SIG-M5 (cell line): ENCODE results near the gene FGF5.
"Not testable (repeated sequence)": the region's sequence is repeated elsewhere in the genome, so short reads cannot be mapped to it uniquely, and the experiment has no call there.

Experiments
- DNase-seq: peaks from one replicate; lab custom pipeline; 2025; lab: John Stamatoyannopoulos, UW

Gene FGF5

DNA sequence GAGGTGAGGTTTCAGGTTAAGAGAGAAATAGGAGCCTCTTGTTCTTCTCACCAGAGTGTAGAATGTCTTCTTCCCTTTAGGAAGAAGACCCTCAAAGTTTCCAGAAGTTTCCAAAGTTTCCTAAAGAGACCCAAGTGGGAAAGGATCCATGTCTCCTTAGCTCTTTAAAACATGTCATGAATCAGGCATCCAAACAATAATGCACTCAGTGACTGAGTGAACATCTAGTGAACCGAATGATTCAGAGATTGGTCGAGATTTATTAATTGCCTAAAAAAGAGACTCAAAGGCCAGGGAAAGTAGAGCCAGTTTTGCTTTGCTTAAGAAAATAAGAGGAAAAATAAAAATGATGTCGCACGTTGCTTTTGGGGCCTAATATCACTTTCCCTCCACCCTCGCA, 29.4 kb downstream of the FGF5 start:
- no peak for DNase-seq

DNA sequence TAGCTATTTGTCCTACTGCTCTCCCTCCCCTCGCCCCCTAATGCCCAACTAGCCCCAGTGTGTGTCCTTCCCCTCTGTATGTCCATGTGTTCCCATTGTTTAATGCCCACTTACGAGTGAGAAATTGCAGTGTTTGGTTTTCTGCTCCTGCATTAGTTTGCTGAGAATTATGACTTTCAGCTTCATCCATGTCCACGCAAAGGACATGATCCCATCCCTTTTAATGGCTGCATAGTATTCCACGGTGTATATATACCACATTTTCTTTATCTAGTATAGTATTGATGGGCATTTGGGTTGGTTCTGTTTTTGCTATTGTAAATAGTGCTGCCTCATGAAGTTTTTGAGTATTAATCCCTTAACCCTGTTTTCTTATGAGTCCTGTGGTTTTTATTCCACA, 35.4 kb downstream of the FGF5 start:
- no peak for DNase-seq

DNA sequence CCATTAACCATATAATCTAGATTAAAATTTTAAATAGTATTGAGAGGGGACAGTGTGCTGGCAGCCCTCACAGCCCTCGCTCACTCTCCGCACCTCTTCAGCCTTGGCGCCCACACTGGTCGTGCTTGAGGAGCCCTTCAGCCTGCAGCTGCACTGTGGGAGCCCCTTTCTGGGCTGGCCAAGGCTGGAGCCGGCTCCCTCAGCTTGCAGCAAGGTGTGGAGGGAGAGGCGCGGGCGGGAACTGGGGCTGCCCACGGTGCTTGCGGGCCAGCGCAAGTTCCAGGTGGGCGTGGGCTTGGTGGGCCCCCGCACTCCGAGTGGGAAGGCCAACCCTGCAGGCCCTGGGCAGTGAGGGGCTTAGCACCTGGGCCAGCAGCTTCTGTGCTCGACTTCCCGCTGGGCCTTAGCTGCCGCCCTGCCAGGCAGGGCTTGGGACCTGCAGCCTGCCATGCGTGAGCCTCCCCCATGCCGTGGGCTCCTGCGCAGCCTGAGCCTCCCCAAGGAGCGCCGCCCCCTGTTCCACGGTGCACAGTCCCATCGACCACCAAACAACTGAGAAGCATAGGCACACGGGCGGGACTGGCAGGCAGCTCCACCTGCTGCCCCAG, 36.3 kb downstream of the FGF5 start:
- no peak for DNase-seq

DNA sequence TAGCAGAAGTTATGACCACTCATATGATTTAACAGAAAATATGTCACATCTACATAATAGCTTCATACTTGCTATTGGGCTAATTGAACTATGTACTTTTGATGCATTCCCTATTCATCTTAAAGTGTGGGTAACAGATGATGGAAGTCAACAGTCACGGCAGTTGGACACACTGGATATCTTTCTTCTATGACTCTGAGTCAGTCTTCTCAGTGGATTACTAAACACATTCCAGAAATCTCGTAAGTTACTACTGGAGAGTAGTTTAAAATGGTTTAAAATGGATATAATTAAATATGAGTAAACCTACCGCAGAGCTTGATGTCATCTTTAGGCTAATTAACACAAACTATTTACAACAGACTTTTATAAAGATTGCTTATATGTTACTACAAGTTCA, 39.0 kb downstream of the FGF5 start:
- no peak for DNase-seq

DNA sequence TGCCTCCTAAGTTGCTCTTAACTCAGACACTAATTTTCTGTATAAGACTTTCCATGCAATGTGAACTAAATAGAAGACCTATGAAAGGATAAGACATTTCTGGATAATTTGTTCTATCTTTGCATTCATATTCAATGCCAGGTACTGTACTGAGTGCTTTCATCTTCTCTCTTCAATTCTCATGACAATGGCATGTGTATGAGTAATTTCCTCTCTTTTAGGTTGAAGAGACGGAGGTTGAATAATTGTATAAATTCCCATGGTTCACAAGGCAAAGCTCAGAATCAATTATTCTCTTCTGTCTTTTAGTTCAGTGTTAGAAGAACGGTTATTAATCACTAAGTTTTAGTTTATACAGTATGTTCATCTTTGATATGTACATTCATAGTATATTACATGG, 39.8 kb downstream of the FGF5 start:
- no peak for DNase-seq

DNA sequence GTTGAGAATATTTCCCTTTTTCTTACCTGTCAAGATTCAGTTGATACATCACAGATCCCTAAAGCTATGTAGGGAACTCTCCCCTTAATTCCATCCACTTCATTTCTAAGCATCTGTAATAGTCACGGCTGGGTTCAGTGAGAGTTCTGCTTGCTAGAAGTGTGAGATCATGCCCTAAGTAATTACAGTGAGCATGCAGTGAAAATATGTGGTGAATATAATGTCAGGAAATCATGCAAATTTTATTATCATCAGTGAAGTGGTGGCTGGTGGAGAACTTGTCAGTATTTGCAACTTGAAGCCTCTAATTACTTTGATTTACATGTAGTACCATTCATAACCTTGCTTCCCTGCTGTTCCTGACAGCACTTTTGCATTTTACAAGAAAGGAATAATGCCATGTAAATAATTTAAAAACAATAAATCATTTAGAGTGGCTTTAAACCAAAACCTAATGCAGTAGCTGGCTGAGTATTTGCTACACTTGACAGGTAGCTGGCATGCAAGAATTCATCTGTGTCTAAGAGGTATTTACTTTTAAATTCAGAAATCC, 40.8 kb downstream of the FGF5 start:
- DNase-seq: no peak

DNA sequence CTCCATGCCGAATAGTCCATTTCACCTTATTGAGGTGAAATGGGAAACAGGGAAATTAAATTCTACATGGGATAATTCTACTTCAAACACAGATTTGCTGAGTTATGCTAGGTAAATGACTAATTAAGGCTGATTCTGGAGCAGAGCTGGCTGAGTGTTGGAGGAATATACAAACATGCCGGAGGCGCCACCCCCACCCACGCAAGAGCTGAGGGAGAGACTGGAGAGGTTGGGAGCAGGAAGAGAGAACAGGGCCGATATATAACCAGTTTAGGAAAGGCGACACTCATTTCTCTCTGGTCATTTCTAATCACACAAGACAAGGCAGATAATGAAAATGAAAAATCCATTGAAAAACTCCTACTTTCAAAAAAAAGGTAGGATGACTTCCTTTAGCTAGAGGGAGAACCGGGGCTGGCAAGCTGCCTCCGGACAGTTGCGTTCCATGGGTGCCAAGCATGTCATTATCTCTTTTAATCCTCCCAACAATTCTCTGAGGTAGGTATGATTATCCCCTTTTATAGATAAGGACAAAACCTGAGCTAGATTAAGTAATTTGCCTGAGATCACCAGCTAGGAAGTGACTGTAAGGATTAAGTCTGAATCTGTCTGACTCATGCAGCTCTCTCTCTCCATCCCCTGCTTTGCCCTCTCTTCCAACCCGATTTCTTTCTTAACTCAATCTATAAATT, 41.5 kb downstream of the FGF5 start:
- no peak for DNase-seq

DNA sequence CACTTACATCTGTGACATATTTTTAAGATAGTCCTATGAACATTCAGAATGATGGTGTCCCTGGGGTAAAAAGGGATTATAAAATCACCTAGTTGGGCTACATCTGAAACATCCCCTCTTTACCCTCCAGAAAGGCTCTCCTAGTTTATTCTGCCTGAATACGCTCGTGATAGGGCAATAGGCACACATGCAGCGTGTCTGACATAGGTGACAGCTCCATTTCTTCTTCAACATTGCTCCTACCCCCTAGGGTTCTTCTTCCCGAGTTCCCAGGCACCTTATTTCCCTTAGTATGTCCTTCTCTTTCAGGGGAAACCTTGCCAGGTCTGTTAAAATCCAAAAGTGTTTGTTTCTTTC, 42.0 kb downstream of the FGF5 start:
- no peak for DNase-seq

DNA sequence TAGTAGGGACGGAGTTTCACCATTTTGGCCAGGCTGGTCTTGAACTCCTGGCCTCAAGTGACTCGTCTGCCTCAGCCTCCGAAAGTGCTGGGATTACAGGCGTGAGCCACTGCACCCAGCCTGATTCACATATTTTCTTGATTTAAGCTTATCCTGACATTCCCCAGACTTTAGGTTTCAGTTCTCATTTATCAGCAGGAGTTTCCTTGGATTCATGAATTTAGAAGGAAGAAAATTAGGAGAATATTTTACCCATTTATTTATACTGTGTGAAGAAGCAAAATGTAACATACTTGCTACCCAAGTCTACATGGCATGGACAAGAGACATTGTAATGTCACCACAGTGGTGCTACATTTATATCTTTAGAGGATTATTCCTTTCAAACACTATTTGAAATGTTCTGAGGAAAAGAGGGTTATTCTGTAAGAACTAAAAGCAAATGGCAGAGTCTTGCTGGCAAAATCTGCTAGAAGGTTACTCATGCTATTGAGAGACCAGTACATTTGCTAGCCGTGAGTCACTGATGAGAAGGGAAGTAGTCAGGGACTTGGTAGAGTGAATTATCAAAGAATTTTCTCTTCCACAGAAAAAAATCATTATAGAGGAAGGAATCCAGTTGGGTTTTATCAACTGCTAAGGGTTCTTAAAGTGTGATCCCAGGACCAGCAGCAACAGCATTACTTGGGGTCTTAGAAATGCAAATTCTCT, 43.0 kb downstream of the FGF5 start:
- DNase-seq: no peak

DNA sequence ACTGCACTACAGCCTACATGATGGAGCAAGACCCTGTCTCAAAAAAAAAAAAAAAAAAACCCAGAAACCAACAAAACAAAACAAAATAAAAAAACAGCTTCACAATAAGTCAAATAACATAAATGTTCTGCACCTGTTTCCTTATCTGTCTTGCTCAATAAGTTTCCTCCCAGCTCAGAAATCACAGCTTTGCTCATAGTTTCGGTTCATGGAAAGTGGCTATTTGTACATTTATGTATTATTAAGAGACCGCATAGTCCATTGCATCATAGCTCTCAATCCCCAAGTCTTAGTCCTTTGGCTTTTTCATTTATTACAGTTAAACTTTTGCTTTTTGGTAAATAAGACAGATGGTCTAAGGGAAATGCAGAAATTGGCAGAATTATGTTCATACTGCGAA, 44.7 kb downstream of the FGF5 start:
- no peak for DNase-seq

DNA sequence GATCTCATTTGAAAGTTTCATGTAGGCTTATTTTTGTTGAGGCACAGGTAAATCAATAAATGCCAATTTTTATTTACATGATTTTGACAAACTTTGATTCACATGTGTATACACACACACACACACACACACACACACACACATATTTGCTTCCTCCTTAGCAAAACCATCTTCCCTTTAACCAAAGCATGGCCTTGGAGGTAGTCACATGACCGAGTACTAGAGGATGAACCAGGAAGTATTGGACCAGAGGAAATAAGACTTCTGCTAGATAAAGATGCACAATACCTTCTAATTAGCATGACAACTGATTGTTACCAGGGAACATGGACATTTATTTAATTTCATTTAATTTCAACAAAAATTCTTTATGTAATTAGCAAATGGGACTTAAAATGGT, 45.7 kb downstream of the FGF5 start:
- DNase-seq: no peak

DNA sequence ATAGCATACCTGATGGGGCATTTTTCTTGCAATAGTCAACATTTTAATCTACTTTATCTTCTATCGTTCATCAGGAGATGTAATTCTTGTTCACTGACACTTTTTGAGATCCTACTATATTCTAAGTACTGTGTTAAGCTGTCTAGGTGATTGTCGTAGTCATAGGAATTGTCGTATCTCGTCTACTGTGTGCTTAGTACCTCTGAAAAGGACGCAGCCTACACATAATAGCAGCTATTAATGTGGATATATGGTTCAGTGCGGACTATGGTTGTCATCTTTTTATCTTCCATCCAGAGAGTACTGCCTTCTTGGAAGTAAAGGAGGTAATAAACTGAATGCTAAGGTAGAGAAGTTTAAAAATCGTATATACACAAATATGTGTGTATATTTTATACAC, 47.2 kb downstream of the FGF5 start:
- DNase-seq: no peak

DNA sequence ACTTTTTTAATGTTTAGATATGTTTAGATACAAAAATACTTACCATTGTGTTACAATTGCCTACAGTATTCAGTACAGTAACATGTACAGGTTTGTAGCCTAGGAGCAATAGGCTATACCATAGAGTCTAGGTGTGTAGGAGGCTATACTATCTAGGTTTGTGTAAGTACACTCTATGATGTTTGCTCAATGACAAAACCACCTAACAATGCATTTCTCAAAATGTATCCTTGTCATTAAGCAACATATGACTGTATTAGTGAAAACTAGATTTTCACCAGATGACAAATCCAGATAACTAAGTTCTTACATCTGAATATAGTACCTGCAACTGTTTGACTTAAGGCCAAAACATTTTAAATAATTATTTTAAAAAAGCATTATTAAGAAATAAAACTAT, 49.4 kb downstream of the FGF5 start:
- not testable (repeated sequence) for DNase-seq

DNA sequence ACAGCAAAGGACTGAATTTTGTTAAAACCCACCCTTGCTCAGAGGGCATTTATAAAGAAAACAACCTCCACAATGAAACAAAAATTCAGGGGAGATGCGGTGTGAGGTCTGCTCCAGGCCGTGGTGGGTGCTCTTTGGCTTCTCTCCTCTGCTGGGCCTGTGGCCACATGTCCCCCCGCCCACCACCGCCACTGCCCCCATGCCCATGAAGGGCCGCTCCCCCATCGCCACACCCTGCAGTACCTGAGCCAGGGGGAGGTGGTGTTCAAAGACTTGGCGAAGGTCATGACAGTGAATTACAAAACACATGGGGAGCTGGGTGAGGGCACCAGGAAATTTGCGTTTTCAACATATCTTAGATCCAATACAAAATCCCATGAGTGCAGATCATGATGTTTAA, 54.9 kb downstream of the FGF5 start:
- DNase-seq: no peak

DNA sequence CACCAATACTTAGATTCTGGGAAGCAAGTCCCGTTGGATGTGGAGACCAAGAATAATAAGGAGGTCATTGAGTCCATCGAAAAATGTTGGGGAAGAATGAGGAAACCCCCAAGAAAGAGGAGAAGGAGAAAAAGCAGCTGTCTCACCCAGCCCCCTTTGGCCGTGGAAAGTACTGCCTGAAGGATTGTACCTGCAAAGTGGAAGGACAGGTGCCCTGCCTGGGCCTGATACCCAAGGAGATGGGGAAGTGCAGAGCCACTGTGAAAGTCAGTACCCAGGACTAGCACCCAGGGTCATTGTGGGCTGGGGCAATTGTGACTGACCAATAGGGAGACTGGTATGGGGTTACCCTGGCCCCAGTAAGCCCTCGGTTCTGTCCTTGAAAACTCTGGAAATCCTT, 55.3 kb downstream of the FGF5 start:
- DNase-seq: no peak

DNA sequence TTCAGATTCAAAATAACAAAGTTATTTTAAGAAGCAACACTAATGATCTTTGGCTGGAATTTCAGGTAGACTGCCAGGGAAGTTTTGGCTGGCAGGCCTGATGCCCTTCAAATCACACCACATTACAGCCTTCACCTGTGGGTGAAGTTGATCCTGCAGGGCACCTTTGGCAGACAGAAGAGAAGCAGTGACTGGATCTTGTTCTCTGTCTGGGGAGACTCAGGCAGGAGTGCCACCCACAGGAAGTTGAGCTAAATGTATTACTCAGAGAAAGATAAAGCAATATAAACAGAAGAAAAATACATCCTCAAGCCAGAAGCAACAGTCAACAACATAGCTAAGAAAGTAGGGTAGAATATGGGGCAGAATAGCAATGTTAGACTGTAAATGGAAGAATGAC, 56.3 kb downstream of the FGF5 start:
- no peak for DNase-seq

DNA sequence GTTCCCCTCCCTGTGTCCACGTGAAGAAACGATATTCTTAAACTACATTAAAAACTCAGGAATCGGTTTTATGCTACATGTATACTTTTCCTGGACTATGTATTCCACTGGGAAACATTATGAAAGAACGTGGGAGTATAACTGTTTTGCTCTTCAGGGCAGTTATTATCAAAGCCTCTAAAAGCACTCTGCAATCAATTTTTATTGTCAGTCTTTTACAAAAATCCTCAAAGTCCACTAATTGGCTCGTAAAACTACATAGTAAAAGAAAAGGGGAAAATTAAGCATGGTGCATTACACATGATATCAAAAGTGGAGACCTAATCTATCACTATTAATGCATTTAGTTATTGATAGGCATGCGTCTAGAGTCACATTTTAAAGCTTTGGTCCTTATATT, 57.7 kb downstream of the FGF5 start:
- DNase-seq: no peak

DNA sequence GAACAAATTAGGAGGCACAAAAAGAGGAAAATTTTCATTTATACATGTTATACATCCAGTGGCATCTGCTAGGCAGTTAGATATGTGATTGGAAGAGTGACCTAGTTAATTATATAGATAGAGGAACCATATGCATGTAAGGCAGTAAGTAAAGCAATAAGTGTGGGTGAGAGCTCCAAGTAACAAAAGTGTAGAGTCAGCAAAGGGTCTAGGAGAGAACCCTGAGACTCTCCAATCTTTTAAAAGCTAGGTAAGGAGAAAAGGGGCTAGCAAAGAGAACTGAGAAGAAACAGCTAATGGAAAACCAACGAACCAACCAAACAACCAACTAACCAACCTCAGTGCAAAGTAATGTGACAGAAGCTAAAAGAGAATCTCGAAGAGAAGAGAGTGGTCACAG, 65.2 kb downstream of the FGF5 start:
- no peak for DNase-seq

DNA sequence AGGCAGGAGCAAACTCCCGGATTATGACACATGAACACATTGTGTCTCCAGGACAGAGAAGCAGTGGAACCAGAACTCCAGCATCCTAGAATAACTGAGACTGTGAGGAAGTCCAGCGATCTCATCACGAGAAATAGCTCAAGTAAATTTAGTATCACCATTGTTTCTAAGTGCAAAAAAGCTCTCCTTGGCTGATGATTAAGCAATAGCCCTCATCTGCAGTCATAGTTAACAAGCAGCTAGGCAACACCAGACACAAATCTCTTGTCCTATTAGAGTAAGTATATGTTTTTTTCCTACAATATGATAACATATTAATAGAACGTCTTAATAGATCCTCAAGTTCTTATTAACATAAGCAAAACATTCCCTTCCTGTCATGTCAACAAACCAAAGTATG, 66.7 kb downstream of the FGF5 start:
- no peak for DNase-seq

DNA sequence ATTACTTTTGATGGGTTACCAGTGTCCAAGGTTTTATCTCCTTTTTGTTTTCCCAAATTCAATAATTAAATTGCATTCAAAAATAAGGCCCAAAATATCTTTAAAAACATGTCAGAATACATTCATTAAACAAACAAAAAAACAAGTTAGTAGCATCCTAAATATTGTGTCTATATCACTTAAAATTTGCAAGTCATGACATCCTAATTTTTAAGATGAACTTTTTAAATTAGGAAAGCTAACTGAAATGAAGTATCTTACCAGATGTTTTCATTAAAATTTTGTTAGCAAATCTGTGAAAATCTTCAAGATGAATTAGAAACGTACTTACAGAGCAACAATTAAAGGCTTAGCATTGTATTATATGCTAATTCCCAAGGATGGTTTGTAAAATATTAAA, 68.1 kb downstream of the FGF5 start:
- DNase-seq: no peak

DNA sequence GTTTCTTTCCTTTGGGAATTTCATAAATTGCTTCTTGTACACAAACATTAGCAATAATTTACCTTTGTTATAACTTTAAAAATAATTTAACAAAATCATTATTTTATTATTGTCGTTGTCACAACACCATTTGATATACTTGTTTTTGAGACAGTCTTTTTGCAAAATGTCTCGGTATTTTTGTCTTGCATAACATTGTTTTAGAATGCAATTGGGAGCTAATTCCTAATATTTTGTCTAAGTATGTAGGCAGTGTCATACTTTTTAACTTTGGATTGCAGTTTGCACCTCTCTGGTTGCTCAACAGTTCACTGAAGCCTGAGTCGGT, 68.7 kb downstream of the FGF5 start:
- no peak for DNase-seq

DNA sequence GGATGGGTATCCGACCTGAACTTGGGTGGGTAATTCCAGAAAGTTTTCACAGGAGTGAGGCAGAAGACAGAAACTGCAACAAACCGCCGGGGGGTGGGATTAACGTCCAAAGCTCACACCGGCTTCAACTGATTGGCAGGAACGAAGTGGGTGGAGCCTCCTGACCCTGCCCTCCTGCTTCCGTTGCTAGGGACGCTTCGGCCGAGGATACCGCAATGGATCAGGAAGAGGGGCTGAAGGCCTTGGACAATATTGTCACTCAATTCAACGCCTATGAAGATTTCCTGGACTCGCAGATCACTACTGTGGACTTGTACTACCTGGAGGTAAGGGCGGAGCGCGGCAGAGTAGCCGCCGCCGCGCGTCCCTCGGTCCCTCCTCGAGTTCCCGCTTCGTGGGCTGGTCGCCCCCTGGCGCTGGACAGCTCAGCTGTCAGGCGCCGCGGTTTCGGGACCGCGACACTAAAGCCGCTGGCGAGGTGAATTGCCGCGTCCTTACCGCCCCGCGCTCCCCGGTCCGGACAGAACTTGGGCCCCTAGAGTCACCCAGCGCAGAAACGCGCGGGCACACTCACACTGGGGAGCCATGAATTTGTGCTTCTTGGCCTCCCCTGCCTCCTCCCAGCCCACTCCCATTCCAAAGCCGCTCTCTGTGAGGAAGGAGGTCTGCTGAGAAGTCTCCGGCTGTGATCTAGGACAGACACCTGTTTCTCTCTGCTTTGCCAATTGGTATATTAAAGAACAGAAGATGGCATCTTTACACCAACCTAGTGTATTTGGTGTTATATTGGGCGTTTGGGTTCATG, 69.3 kb downstream of the FGF5 start, which contains the start of gene CFAP299:
Gene CFAP299 (plus strand): TSS at position 177 of the 805 bp plus-strand sequence.
- no peak for DNase-seq

DNA sequence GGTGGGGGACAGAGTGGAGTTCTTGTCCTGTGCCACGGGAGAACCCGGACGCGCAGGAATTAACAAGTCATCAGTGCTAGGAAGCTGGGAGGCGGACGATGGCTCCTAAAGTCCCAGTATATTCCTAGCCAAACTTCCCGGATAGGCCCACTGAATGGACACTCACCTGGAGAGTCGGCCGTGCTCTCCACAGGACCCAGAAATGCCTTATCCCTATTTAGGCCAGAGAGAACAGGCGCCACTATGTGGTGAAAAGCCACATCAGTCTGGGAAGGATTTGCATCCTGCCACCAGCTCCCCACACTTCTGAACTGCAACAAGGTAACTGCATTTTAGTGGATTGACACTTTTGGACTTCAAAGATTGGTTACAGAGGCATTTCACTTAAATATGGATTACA, 70.1 kb downstream of the FGF5 start:
- no peak for DNase-seq
